PFSK-1 (cell line): ENCODE data around the gene STRIP1.

Experiments used
- FOXP2 ChIP-seq: optimal IDR thresholded peaks from 2 replicates; pipeline ENCODE3; 2011; ENCODE audit warnings: borderline replicate concordance, control low read depth, inconsistent platforms; ENCODE audit not compliant: insufficient read depth; ENCODE audit errors: extremely low read length, extremely low read depth
- POLR2AphosphoS5 ChIP-seq: IDR thresholded peaks from 2 replicates; pipeline ENCODE4 v1.6.1; 2012; ENCODE audit warnings: low read depth, mild to moderate bottlenecking, control low read depth, low read length, moderate library complexity
- REST ChIP-seq, 2 experiments: IDR thresholded peaks; 2 replicates each; pipeline versions ENCODE4 v1.6.1 to v1.8.0; 2011 to 2012; ENCODE audit warnings: low read depth in 2 of 2, low read length in 2 of 2, control low read depth in 1 of 2, inconsistent platforms in 1 of 2, mild to moderate bottlenecking in 1 of 2, moderate library complexity in 1 of 2; ENCODE audit not compliant: insufficient read depth in 1 of 2
- SIN3A ChIP-seq: IDR thresholded peaks from 2 replicates; pipeline ENCODE4 v1.6.1; 2012; ENCODE audit warnings: mild to moderate bottlenecking, low read length, moderate library complexity, borderline replicate concordance; ENCODE audit not compliant: insufficient read depth
- TAF1 ChIP-seq: IDR thresholded peaks from 2 replicates; pipeline ENCODE4 v1.6.1; 2012; ENCODE audit warnings: low read length, control low read depth, borderline replicate concordance; ENCODE audit not compliant: insufficient read depth

STRIP1 gene

GRCh38 chr1:110068646-110069403 is 34.4 kb downstream of the STRIP1 start:
- TF ChIP-seq FOXP2 = no peak
- TF ChIP-seq REST (IDR thresholded peaks at IDR 0.05; ENCODE audit: insufficient read depth in 1 of 2, low read depth in 2 of 2, low read length in 2 of 2) = no peak
- TF ChIP-seq SIN3A = no peak
- TF ChIP-seq TAF1 = no peak
- TF ChIP-seq POLR2AphosphoS5 = no peak

- no peak for TF ChIP-seq REST (IDR thresholded peaks at IDR 0.05; ENCODE audit: insufficient read depth in 1 of 2, low read depth in 2 of 2, low read length in 2 of 2)
- no peak for TF ChIP-seq SIN3A
- TF ChIP-seq FOXP2 = no peak
- TF ChIP-seq TAF1 = no peak
- TF ChIP-seq POLR2AphosphoS5 = no peak
Measured at GRCh38 chr1:110069404-110070281, 35.2 kb downstream of the STRIP1 start.

DNA sequence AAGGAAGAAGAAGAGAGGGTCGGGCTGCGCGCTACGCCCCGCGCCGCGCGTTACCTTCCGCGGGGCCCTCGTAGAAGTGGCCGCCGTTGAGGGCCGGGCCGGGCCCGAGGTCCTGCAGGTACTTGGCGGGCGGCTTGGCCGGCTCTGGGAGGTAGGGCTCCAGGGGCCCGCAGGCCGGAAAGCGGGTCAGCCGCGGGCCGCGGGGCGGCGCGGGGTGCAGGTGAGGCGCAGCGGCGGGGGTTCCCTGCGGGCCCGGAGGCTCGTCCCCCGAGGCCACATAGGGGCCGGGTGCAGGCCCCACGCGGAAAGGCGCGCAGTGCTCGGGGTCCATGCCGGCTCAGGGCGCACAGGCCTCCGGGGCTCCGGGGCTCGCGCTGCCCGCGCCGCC is 35.9 kb downstream of the STRIP1 start:
- TF ChIP-seq REST (IDR thresholded peaks at IDR 0.05; ENCODE audit: insufficient read depth in 1 of 2, low read depth in 2 of 2, low read length in 2 of 2) (no peak), POLR2AphosphoS5 (no peak), FOXP2 (no peak), SIN3A (no peak), TAF1 (no peak)

DNA sequence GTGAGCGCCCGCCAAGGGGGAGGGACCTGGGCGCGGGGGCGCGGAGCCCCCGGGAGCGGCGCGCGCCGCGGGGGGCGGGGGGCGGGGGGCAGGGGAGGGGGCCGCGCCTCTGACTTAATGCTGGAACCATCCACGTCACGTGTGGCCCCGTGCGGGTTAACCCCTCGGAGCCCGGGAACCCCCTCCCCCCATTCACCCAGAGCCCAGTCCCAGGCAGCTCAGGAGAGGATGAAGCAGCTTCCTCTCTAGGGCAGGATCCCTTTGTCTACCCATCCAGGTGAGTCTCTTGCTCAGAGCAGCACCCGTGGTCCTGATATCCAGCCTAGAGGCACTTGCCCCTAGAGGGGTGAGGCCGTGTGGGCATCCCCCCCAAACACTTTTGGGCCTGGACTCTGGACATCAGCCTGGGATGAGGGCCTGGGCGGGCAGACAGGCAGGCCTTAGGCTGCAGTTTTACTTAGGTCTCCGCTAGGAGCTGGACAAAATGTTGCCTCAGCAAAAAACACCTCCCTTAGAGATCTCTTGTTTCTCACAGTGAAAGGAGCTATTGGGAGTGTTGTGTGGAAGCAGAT is 36.3 kb downstream of the STRIP1 start, which contains the start of gene ALX3:
Gene ALX3, minus strand, starts transcription at position 2 of the 572 bp plus-strand sequence. CDS start 60 bp downstream, outside the sequence.
- no peak for TF ChIP-seq FOXP2
- TF ChIP-seq SIN3A = no peak

DNA sequence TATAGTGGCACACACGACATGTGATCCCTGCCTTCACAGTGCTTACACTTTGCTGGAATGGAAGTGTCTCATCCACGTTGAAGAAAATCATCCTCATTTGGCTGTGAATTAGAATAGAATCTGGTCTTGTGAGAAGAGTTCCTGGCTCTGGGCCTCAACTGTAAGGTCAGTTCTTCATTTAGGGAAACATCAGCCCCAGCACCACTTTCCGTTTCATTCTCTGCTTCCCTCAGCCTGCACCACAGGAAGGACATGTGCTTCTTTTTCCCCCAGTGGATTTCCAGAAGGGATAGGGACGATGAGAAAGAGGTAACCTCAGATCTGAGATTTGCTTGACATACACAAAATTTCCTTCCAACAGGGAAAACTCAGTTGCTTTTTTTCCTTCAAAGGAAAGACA is 39.7 kb downstream of the STRIP1 start:
- no peak for TF ChIP-seq REST (IDR thresholded peaks at IDR 0.05; ENCODE audit: insufficient read depth in 1 of 2, low read depth in 2 of 2, low read length in 2 of 2)
